GM12891 (cell line): ENCODE results near the gene SYN1.

ENCODE experiments used
- DNase-seq: peaks from one replicate; pipeline ENCODE4 v3.0.0; 2011; ENCODE audit warnings: low spot score; ENCODE audit not compliant: insufficient read length
- FAIRE-seq: peaks from 2 replicates; lab custom pipeline; 2011; peaks lifted over from hg19 to GRCh38; lab: Jason Lieb, UNC
- PAX5 ChIP-seq: IDR thresholded peaks from 2 replicates; pipeline ENCODE4 v1.6.1; 2011; ENCODE audit warnings: low read length, moderate library complexity, mild to moderate bottlenecking; ENCODE audit not compliant: insufficient read depth, severe bottlenecking
- POLR2A ChIP-seq: IDR thresholded peaks from 2 replicates; pipeline ENCODE4 v1.6.1; 2011; ENCODE audit warnings: low read depth, low read length, control low read depth
- POLR2AphosphoS5 ChIP-seq: IDR thresholded peaks from 2 replicates; pipeline ENCODE4 v1.6.1; 2011; ENCODE audit warnings: low read depth, low read length, control low read depth
- POU2F2 ChIP-seq: IDR thresholded peaks from 2 replicates; pipeline ENCODE4 v1.6.1; 2011; ENCODE audit warnings: low read depth, mild to moderate bottlenecking, control low read depth, low read length, moderate library complexity
- SPI1 ChIP-seq: IDR thresholded peaks from 2 replicates; pipeline ENCODE4 v1.6.1; 2011; ENCODE audit warnings: low read depth, low read length, control low read depth
- TAF1 ChIP-seq: IDR thresholded peaks from 2 replicates; pipeline ENCODE4 v1.6.1; 2011; ENCODE audit warnings: low read depth, low read length, control low read depth

SYN1 gene

DNA sequence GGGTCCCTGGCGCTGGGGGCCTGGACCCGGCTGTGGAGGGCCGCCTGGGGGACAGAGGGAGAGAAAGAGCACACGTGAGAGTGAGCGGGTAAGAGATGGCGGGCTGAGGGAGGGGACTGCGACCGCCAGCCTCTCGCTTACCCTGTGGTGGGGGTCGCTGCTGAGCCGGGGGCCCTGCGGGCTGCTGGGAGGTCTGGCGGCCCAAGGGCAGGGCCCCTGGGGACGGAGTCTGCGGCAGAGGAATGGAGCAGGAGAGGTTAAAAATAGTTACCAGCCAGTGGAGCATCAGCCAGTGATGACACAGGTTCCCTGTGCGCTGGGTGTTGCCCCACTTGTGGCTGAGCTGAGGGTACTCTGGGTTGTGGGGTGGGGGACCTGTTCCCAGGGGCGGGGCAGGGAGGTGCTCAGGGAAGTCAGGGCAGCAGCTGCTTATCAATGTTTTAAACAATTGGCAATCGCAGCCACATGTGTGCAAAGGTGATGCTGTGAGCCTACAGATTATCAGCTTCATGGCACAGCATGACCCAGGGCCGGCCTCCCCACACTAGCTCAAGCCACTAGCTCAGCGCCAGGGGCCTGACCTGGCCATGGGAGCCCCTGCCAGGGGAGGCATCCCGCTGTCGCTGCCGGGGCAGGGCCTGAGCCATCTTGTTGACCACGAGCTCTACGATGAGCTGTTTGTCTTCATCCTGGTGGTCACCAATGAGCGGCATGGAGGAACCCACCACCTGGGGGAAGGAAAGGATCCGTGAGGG lies 44.9 kb downstream of the SYN1 start:
- FAIRE-seq (peak; percentile 62), DNase-seq (no peak)
- TF ChIP-seq TAF1: no peak
- TF ChIP-seq PAX5: no peak
- no peak for TF ChIP-seq POU2F2

DNA sequence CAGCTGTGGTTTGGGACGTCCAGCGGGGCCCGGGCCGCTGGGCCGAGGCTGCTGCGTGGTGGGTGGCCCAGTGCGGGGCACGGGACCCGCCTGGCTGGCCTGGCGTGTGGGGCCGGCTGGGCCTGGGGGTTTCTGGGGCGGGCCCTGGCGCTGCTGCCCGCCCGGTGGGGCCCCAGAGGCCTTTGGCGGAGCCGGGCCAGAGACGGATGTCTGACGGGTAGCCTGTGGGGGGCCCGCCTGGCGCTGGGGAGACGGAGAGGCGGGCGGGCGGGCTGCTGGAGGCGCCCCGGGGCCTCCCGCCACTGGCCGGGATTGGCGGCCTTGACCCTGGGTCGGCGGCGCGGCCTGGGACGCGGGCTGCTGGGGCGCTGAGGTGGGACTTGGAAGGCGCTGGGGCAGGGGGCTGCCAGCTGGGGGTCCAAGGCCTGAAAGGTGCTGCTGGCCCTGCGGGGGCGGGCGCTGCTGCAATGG lies 45.5 kb downstream of the SYN1 start:
- FAIRE-seq (no peak), DNase-seq (no peak)
- TF ChIP-seq TAF1: no peak
- TF ChIP-seq POLR2AphosphoS5: no peak
- TF ChIP-seq SPI1: no peak
- TF ChIP-seq POU2F2: no peak
- TF ChIP-seq POLR2A: no peak
- no peak for TF ChIP-seq PAX5

DNA sequence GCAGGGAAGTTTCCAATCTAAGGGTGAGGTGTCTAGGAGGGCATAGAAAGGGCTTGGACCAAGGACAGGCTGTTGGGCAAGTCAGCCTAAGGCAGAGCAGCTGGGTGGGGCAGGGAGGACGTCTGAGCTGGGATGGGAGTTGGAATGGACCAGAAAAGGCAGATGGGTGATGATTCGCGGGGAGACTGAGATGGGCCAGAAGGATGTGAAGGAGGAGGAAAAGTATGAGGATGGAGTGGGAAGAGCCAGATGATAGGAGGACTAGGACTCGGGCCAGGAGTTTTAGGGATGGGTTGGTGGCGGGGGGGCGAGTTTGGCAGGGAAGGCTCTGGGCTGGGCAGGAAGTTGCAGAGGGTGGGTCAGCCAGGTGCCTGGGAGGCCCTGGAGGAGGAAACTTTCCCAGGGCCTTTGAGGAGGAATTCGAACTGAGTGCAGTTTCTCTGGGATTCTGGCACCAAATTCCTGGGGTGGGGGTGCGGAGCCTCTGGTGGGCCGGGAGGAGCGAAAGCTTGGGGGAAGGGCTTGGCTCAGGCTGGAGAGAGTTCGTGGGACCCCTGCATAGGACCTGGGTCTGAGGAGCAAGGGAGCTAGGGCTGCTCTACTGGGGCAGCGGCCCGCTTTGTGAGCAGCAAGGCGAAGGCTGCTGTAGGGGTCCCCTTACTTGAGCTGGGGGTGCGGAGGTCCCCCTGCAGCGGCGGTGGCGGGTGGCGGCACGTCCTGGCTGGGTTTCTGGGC lies 46.1 kb downstream of the SYN1 start:
- FAIRE-seq (no peak), DNase-seq (no peak)
- TF ChIP-seq POLR2AphosphoS5: no peak
- TF ChIP-seq PAX5: no peak
- TF ChIP-seq SPI1: no peak
- no peak for TF ChIP-seq POU2F2

DNA sequence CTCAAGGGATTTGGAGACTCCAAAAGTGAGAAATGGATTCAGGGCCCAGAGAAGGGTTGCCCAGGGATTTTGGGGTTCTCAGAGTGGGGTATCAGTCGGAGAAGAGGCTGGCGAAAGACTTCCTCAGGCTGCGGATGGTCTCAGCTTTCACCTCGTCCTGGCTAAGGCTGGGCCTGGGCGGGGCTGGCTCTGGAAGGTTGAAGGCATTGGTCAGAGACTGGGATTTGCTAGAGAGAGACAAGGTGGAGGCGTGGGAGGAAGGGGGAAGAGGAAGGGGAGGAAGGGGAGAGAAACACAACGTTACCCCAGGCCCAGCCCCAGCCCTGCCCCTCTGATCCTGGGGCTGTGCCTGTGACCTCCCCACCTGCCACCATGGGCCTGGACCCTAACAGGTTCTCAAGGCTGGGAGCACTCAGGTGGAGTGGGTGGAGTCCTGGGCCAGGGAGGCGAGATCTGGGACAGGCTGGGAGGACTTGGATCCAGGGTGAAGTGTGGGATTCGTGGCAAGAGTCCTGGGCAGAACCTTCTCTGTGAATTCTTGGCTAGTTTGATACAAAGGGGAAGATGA lies 46.8 kb downstream of the SYN1 start:
- FAIRE-seq (no peak), DNase-seq (no peak)
- TF ChIP-seq POLR2AphosphoS5 (no peak), SPI1 (no peak), POLR2A (no peak), POU2F2 (no peak), PAX5 (no peak), TAF1 (no peak)

DNA sequence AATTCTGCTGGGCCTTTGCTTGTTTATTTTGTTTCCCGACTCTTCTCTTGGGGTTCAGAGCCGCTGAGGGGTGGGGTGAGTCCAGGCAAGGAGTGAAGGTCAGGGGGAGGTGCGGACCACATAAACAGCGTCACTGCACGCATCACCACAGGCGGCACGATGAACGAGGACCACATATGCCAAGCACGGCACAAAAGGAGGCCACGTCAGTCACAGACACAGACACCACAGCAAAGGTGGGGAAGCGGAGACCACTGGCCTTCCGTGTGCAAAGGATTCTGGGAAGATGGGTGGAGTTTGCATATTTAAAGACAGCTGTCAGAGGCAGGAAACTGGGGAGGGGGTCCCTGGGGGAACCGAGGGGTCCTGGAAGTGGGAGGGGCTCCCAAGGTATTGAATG lies 47.8 kb downstream of the SYN1 start:
- no peak for FAIRE-seq

DNA sequence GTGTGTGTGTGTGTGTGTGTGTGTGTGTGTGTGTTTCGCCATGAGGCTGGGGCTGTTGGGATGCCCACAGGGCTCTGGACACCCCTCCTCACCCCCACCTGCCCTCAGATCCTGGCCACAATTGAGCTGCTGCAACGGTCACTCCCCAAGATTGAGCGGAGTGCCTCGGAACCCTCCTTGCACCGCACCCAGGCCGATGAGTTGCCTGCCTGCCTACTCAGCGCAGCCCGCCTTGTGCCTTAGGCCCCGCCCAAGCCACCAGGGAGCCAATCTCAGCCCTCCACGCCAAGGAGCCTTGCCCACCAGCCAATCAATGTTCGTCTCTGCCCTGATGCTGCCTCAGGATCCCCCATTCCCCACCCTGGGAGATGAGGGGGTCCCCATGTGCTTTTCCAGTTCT lies 48.4 kb downstream of the SYN1 start:
- TF ChIP-seq PAX5: no peak
- TF ChIP-seq POLR2AphosphoS5: 0 out of 2 replicates have a peak, but pooled peaks have one; percentile 37
- no peak for DNase-seq
- FAIRE-seq: no peak

More for the DNA sequence above, 47.8 kb downstream of the SYN1 start:
- DNase-seq: no peak
- TF ChIP-seq POLR2A: no peak
- TF ChIP-seq PAX5: no peak
- TF ChIP-seq SPI1: no peak
- no peak for TF ChIP-seq POLR2AphosphoS5
- TF ChIP-seq TAF1: no peak
- no peak for TF ChIP-seq POU2F2

DNA sequence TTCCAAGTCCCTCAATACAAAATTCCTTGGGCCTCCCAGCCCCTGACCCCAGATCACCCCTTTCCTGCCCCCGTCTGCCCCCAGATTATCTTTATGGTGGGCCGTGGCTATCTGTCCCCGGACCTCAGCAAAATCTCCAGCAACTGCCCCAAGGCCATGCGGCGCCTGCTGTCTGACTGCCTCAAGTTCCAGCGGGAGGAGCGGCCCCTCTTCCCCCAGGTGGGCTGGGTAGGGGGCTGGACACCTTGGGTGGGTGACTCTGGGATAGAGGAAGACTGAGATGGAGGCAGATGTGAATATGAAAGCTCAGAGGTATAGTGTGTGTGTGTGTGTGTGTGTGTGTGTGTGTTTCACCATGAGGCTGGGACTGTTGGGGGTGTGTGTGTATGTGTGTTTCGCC lies 48.9 kb downstream of the SYN1 start:
- TF ChIP-seq POU2F2 (no peak), SPI1 (no peak), POLR2A (no peak), PAX5 (no peak), POLR2AphosphoS5 (no peak), TAF1 (no peak)
- DNase-seq: no peak
- no peak for FAIRE-seq

DNA sequence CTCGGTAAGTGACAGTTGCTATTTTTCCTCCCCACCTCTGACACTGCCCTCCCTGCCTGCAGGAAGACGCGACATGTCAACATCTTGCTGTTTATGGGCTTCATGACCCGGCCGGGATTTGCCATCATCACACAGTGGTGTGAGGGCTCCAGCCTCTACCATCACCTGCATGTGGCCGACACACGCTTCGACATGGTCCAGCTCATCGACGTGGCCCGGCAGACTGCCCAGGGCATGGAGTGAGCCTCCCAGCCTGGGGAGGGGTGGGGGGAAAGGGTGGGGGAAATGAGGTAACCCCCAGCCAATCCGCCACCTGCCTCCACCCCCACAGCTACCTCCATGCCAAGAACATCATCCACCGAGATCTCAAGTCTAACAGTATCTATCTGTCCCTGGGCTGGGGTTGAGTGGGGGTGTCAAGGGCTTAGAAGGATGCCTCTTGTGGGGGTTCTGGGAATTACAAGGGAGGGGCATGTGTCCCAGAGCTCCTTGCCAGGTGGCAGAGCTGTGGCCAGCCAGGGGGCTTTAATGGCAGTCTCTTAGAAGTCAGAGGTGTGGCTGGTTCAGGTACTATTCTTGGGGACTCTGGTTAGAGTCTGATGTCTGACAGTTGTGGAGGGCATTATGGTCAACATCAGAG lies 50.9 kb downstream of the SYN1 start:
- TF ChIP-seq SPI1: no peak
- TF ChIP-seq POU2F2: no peak
- TF ChIP-seq POLR2A: no peak
- no peak for TF ChIP-seq TAF1
- TF ChIP-seq PAX5: no peak
- TF ChIP-seq POLR2AphosphoS5: no peak
- DNase-seq (no peak), FAIRE-seq (peak; percentile 52)

DNA sequence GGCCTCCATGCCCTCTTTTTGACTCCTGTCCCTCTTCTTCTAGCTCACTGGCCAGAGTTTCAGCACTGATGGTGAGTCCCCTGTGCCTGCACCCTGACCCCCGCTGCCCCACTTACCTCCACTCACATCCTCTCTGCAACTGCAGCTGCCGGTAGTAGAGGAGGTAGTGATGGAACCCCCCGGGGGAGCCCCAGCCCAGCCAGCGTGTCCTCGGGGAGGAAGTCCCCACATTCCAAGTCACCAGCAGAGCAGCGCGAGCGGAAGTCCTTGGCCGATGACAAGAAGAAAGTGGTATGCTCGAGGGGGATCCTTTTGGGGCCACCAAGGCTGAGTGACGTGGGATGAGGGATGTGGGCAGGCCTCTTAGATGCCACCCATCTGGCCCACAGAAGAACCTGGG lies 52.8 kb downstream of the SYN1 start:
- no peak for TF ChIP-seq POLR2AphosphoS5
- peak; percentile 26; the same call in 1 of the 2 replicates for TF ChIP-seq SPI1
- TF ChIP-seq PAX5: peak; percentile 22
- no peak for FAIRE-seq
- no peak for DNase-seq

DNA sequence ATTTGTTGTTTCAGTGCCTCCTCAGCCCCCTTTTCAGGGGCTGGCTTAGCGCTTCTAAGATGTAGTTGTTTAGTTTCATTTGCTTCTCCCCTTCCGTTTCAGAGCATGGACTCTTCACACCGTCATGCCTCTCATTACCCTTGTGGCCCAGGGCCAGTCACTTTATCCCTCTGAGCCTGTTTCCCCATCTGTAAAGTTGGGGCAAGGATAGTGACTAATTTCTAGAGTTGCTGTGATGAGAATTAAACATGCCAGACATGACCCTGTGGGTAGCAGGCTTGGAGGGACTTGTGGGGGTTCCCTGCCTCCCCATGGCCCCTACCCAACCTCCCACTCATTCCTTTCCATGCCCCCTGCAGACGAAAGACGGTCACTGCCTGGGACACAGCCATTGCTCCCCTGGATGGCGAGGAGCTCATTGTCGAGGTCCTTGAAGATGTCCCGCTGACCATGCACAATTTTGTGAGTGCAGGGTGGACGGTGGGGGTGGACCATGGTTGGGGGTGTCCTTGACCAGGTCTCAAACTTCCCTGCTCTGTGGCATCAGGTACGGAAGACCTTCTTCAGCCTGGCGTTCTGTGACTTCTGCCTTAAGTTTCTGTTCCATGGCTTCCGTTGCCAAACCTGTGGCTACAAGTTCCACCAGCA lies 55.1 kb downstream of the SYN1 start:
- DNase-seq (no peak), FAIRE-seq (peak; percentile 69)
- no peak for TF ChIP-seq SPI1
- TF ChIP-seq POU2F2: no peak
- no peak for TF ChIP-seq POLR2A
